HEK293 (cell line): ENCODE results near the gene AGPAT4.

Experiments
- CTCF ChIP-seq: fragments of 450-650 bp; formaldehyde crosslinking; IDR thresholded peaks from 2 replicates; pipeline ENCODE4 v1.5.1; 2016; ENCODE audit warnings: missing biosample characterization, missing genetic modification characterization
- GLIS2 ChIP-seq: fragments of 450-650 bp; formaldehyde crosslinking; IDR thresholded peaks from 2 replicates; pipeline ENCODE4 v1.5.1; 2016; ENCODE audit warnings: missing biosample characterization, missing genetic modification characterization
- ZBTB17 ChIP-seq: fragments of 450-650 bp; formaldehyde crosslinking; IDR thresholded peaks from 2 replicates; pipeline ENCODE4 v1.5.1; 2016; ENCODE audit warnings: missing biosample characterization, missing genetic modification characterization
- ZNF132 ChIP-seq: fragments of 450-650 bp; formaldehyde crosslinking; IDR thresholded peaks from 2 replicates; pipeline ENCODE4 v1.5.1; 2017; ENCODE audit warnings: missing biosample characterization, missing genetic modification characterization, borderline replicate concordance
- ZNF610 ChIP-seq: fragments of 450-650 bp; formaldehyde crosslinking; IDR thresholded peaks from 2 replicates; pipeline ENCODE4 v1.5.1; 2016; ENCODE audit warnings: missing biosample characterization, missing genetic modification characterization, borderline replicate concordance
- ZNF624 ChIP-seq: fragments of 450-650 bp; formaldehyde crosslinking; IDR thresholded peaks from 2 replicates; pipeline ENCODE4 v1.5.1; 2017; ENCODE audit warnings: missing biosample characterization, missing genetic modification characterization
- TF ChIP-seq, protein P1 (sequence below): fragments of 450-650 bp; formaldehyde crosslinking; IDR thresholded peaks from 2 replicates; pipeline ENCODE4 v1.5.1; 2016; ENCODE audit warnings: missing biosample characterization, missing genetic modification characterization

GRCh38 chr6:161164182-161164625 is 109.7 kb downstream of the AGPAT4 start:
- TF ChIP-seq CTCF (tag by site-specific recombination): no peak
- TF ChIP-seq ZNF132: no peak
- no peak for TF ChIP-seq ZBTB17
- TF ChIP-seq ZNF610 (tag by site-specific recombination): no peak
- TF ChIP-seq ZNF624 (tag by site-specific recombination): no peak
- no peak for TF ChIP-seq GLIS2 (tag by site-specific recombination)
- TF ChIP-seq, protein P1, sequence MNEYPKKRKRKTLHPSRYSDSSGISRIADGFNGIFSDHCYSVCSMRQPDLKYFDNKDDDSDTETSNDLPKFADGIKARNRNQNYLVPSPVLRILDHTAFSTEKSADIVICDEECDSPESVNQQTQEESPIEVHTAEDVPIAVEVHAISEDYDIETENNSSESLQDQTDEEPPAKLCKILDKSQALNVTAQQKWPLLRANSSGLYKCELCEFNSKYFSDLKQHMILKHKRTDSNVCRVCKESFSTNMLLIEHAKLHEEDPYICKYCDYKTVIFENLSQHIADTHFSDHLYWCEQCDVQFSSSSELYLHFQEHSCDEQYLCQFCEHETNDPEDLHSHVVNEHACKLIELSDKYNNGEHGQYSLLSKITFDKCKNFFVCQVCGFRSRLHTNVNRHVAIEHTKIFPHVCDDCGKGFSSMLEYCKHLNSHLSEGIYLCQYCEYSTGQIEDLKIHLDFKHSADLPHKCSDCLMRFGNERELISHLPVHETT (tag by site-specific recombination): no peak
